A549 treated with AZD9567 at 1 μM for 4 hours (cell line): ENCODE data around the gene ALOXE3. TPM values are rescaled to one million over a fixed set of nuclear protein-coding genes. Genes with fewer than 3 reads are reported as not detected.

ENCODE experiments used
- total RNA-seq: library from RNA; stranded (reverse); fragments of 200-300 nt; extraction: Qiagen RNA extraction; gene quantifications from 5 replicates; pipeline ENCODE4 v1.2.3, GENCODE V29; 2022; ENCODE audit not compliant: insufficient read depth

Gene ALOXE3
- total RNA-seq, result 5.2 to 8.5 TPM (median 6.4 TPM) in 5 replicates

GRCh38 chr17:8117980-8118768 is at the start of gene ALOXE3:
ALOXE3 (minus strand) TSS chr17:8118514; CDS start chr17:8117990, 524 bp downstream.

GRCh38 chr17:8162233-8162996 is 44.1 kb upstream of the ALOXE3 start, which contains the start of gene VAMP2:
VAMP2 (minus strand) TSS chr17:8162948; CDS start chr17:8162879, 69 bp downstream.

GRCh38 chr17:8152112-8152775 is 33.9 kb upstream of the ALOXE3 start, which contains the start of gene PER1:
PER1 (minus strand) TSS chr17:8152404; CDS start chr17:8150706, 1,698 bp downstream.

GRCh38 chr17:8123695-8124349 is 5.5 kb upstream of the ALOXE3 start, which contains the start of gene HES7:
HES7 (minus strand) TSS chr17:8124106; CDS start chr17:8124084, 22 bp downstream.

GRCh38 chr17:8087075-8087951 is 31.0 kb downstream of the ALOXE3 start, which contains the start of gene ALOX12B:
ALOX12B (minus strand) TSS chr17:8087716; CDS start chr17:8087442, 274 bp downstream.

Other genes with a start within 250 kb of the ALOXE3 start
- 50.7 to 58.1 TPM (median 56.6 TPM) in 5 replicates for gene CHD3, start 229.7 kb downstream of the ALOXE3 start, total RNA-seq
- 1.2 to 2.1 TPM (median 1.4 TPM) in 5 replicates for gene RNF227, start 202.2 kb downstream of the ALOXE3 start, total RNA-seq
- 2.3 to 2.9 TPM (median 2.4 TPM) in 4 of 5 replicates, not detected in the other for gene KCNAB3, start 188.7 kb downstream of the ALOXE3 start, total RNA-seq
- gene TRAPPC1, start 186.6 kb downstream of the ALOXE3 start, total RNA-seq, result 305 to 400 TPM (median 319 TPM) in 5 replicates
- gene CNTROB, start 186.3 kb downstream of the ALOXE3 start, total RNA-seq, result 18.2 to 49.4 TPM (median 43.5 TPM) in 5 replicates
- gene GUCY2D, start 115.9 kb downstream of the ALOXE3 start, total RNA-seq, result 0.09 to 0.26 TPM (median 0.14 TPM) in 3 of 5 replicates, not detected in the others
- 0.03 to 0.12 TPM (median 0.10 TPM) in 4 of 5 replicates, not detected in the other for gene ALOX15B, start 79.5 kb downstream of the ALOXE3 start, total RNA-seq
- gene ALOX12B, start 30.8 kb downstream of the ALOXE3 start, total RNA-seq, result 0.84 to 2.4 TPM (median 1.5 TPM) in 5 replicates
- gene HES7, start 5.6 kb upstream of the ALOXE3 start, total RNA-seq, result 2.8 to 5.4 TPM (median 3.6 TPM) in 4 of 5 replicates, not detected in the other
- 27.8 to 48.2 TPM (median 40.9 TPM) in 5 replicates for gene PER1, start 33.9 kb upstream of the ALOXE3 start, total RNA-seq
- gene VAMP2, start 44.4 kb upstream of the ALOXE3 start, total RNA-seq, result 23.7 to 33.5 TPM (median 29.0 TPM) in 5 replicates
- gene TMEM107, start 57.9 kb upstream of the ALOXE3 start, total RNA-seq, result 8.7 to 21.7 TPM (median 19.3 TPM) in 5 replicates
- gene BORCS6, start 71.7 kb upstream of the ALOXE3 start, total RNA-seq, result 2.0 to 8.6 TPM (median 7.8 TPM) in 5 replicates
- gene AURKB, start 92.1 kb upstream of the ALOXE3 start, total RNA-seq, result 145 to 169 TPM (median 164 TPM) in 5 replicates
- 15.3 to 21.7 TPM (median 20.0 TPM) in 5 replicates for gene CTC1, start 129.5 kb upstream of the ALOXE3 start, total RNA-seq
- 44.2 to 62.1 TPM (median 46.2 TPM) in 5 replicates for gene PFAS, start 130.8 kb upstream of the ALOXE3 start, total RNA-seq
- 29.1 to 47.8 TPM (median 43.1 TPM) in 5 replicates for gene RANGRF, start 170.2 kb upstream of the ALOXE3 start, total RNA-seq
- gene SLC25A35, start 176.9 kb upstream of the ALOXE3 start, total RNA-seq, result 4.6 to 7.4 TPM (median 7.2 TPM) in 5 replicates
- gene ARHGEF15, start 191.7 kb upstream of the ALOXE3 start, total RNA-seq, result not detected in 5 replicates
- not detected in 5 replicates for gene ODF4, start 221.3 kb upstream of the ALOXE3 start, total RNA-seq